OCI-LY7 (cell line): ENCODE data around the gene MAP4K2. TPM values are rescaled to one million over a fixed set of nuclear protein-coding genes. Genes with fewer than 3 reads are reported as not detected.

Source experiments
- BruUV-seq: library from RNA; stranded (reverse); fragments of 400-500 nt; replicated peaks from 2 replicates; lab custom pipeline; 2021; lab: Mats Ljungman, UMichigan
- CTCF ChIA-PET: fragments of 300-600 bp; sonication (Branson Sonifier 250); formaldehyde crosslinking; loops from one replicate; lab custom pipeline; 2022; ENCODE audit warnings: antibody characterized with exemption; ENCODE audit not compliant: unreplicated experiment; lab: Charles Lee
- POLR2A ChIA-PET: fragments of 300-600 bp; sonication (Branson Sonifier 250); formaldehyde crosslinking; loops from one replicate; lab custom pipeline; 2022; ENCODE audit warnings: antibody characterized with exemption; lab: Charles Lee
- DNase-seq: peaks from one replicate; pipeline ENCODE4 v3.0.0-alpha.2; 2015; ENCODE audit warnings: low spot score
- H2AFZ ChIP-seq: fragments of 200-600 bp; sonication (generic), shearing (Covaris generic); 2 replicates; pipeline ENCODE4 v1.6.1; 2014; ENCODE audit warnings: mild to moderate bottlenecking, antibody characterized with exemption, low read length, moderate library complexity
- H3K27ac ChIP-seq: fragments of 200-600 bp; sonication (generic); 2 replicates; pipeline ENCODE4 v1.5.1; 2014; ENCODE audit warnings: mixed run types, low read depth, mild to moderate bottlenecking, moderate library complexity, low read length, inconsistent platforms; ENCODE audit not compliant: poor library complexity, severe bottlenecking
- H3K36me3 ChIP-seq: fragments of 200-600 bp; sonication (generic); 2 replicates; pipeline ENCODE4 v1.6.1; 2014; ENCODE audit warnings: mild to moderate bottlenecking, antibody characterized with exemption, low read length, moderate library complexity, mixed read lengths; ENCODE audit not compliant: insufficient read depth
- H3K4me1 ChIP-seq: fragments of 200-600 bp; sonication (generic); 2 replicates; pipeline ENCODE4 v1.5.1; 2014; ENCODE audit warnings: mild to moderate bottlenecking, low read length; ENCODE audit not compliant: insufficient read depth, poor library complexity, severe bottlenecking
- H3K4me2 ChIP-seq: fragments of 200-600 bp; sonication (generic); 2 replicates; pipeline ENCODE4 v1.6.1; 2014; ENCODE audit warnings: mild to moderate bottlenecking, low read length
- H3K4me3 ChIP-seq: fragments of 200-600 bp; sonication (generic); 2 replicates; pipeline ENCODE4 v1.5.1; 2014; ENCODE audit warnings: mild to moderate bottlenecking, low read depth, low read length; ENCODE audit not compliant: poor library complexity, severe bottlenecking
- H3K79me2 ChIP-seq: fragments of 200-600 bp; sonication (generic); 2 replicates; pipeline ENCODE4 v1.6.1; 2016; ENCODE audit warnings: low read depth, mild to moderate bottlenecking, low read length, moderate library complexity, mixed read lengths; ENCODE audit not compliant: insufficient read depth
- H3K9me2 ChIP-seq: fragments of 200-600 bp; sonication (generic); 2 replicates; pipeline ENCODE4 v1.6.1; 2016; ENCODE audit warnings: mild to moderate bottlenecking, low read length, mixed read lengths; ENCODE audit not compliant: insufficient read depth
- H3K9me3 ChIP-seq: fragments of 200-600 bp; sonication (generic); 2 replicates; pipeline ENCODE4 v1.6.1; 2014; ENCODE audit warnings: mild to moderate bottlenecking, mixed run types, low read length, mixed read lengths
- H4K20me1 ChIP-seq: fragments of 200-600 bp; sonication (generic); 2 replicates; pipeline ENCODE4 v1.6.1; 2014; ENCODE audit warnings: mild to moderate bottlenecking, antibody characterized with exemption, low read length, moderate library complexity, mixed read lengths; ENCODE audit not compliant: insufficient read depth
- CTCF ChIP-seq: fragments of 200-600 bp; sonication (generic); conservative IDR thresholded peaks from 2 replicates; pipeline ENCODE4 v1.5.1; 2014; ENCODE audit warnings: mild to moderate bottlenecking, antibody characterized with exemption, low read length, moderate library complexity, mixed read lengths
- EZH2phosphoT487 ChIP-seq: fragments of 200-600 bp; sonication (generic); IDR thresholded peaks from 2 replicates; pipeline ENCODE4 v1.6.1; 2018; ENCODE audit warnings: low read depth, borderline replicate concordance, mild to moderate bottlenecking, mixed run types, antibody characterized with exemption, low read length, moderate library complexity, mixed read lengths
- intact Hi-C: fragments of 100-400 bp; cut with micrococcal nuclease; formaldehyde crosslinking; loops from one replicate; pipeline ENCODE4 v1.10.0; 2022; ENCODE audit not compliant: unreplicated experiment
- total RNA-seq, 2 experiments: library from RNA; depleted of rRNA in 1 of 2; stranded (reverse); fragments of >200 nt in 1 of 2; shearing (Covaris generic) in 1 of 2; gene quantifications; 2 replicates each; pipeline ENCODE4 v1.2.3, GENCODE V29; 2014 to 2022

Gene MAP4K2
- total RNA-seq, 2 experiments from 2014 or later = 110 to 115 TPM

- H3K9me3 ChIP-seq = no peaks in the 10 kb centered on the region
- TF ChIP-seq EZH2phosphoT487 (no peak), CTCF (no peak)
- ChIA-PET POLR2A (no interaction called here), CTCF (no interaction called here)
- DNase-seq = no peak
- H2AFZ ChIP-seq = no peak overlapping the region
- BruUV-seq = no TSS peak
- intact Hi-C loops = loop anchor here (1.0 kb wide), 1 partner anchor 24 kb away; no protein-coding TSS in a partner anchor
- no peaks in the 10 kb centered on the region for H3K9me2 ChIP-seq
- peaks cover 97% of the 10 kb centered on the region for H3K36me3 ChIP-seq
- H3K27ac ChIP-seq = no peak overlapping the region
- no peak overlapping the region for H3K4me3 ChIP-seq
- H3K4me2 ChIP-seq = no peak overlapping the region
- peaks cover 47% of the 10 kb centered on the region for H4K20me1 ChIP-seq
- H3K79me2 ChIP-seq = peaks cover 48% of the 10 kb centered on the region
- H3K4me1 ChIP-seq = peaks cover 50% of the 10 kb centered on the region
Observed at GRCh38 chr11:64766881-64767280, 36.1 kb downstream of the MAP4K2 start.

- Histone ChIP-seq H3K9me3 (no peaks in the 10 kb centered on the region), H3K27ac (no peak overlapping the region), H3K4me1 (peaks cover 42% of the 10 kb centered on the region), H3K4me2 (no peak overlapping the region), H3K4me3 (no peak overlapping the region), H4K20me1 (peaks cover 39% of the 10 kb centered on the region), H3K9me2 (no peaks in the 10 kb centered on the region), H2AFZ (no peak overlapping the region), H3K79me2 (peaks cover 40% of the 10 kb centered on the region), H3K36me3 (peaks cover 92% of the 10 kb centered on the region)
- DNase-seq = no peak
- ChIA-PET POLR2A (no interaction called here), CTCF (no interaction called here)
- intact Hi-C loops = no loop called here
- no TSS peak for BruUV-seq
- TF ChIP-seq CTCF (no peak), EZH2phosphoT487 (no peak)
Observed at GRCh38 chr11:64765851-64766665, 37.0 kb downstream of the MAP4K2 start.

- ChIA-PET CTCF (no interaction called here), POLR2A (no interaction called here)
- H4K20me1 ChIP-seq = peaks cover 32% of the 10 kb centered on the region
- H3K4me1 ChIP-seq = peaks cover 49% of the 10 kb centered on the region
- no peak for DNase-seq
- intact Hi-C loops = no loop called here
- no peak overlapping the region for H3K4me2 ChIP-seq
- H3K79me2 ChIP-seq = peaks cover 33% of the 10 kb centered on the region; the same call in 1 of the 2 replicates
- no peak for TF ChIP-seq EZH2phosphoT487
- TF ChIP-seq CTCF = peak; percentile 47
- H3K4me3 ChIP-seq = no peak overlapping the region
- BruUV-seq = no TSS peak
- no peaks in the 10 kb centered on the region for H3K9me3 ChIP-seq
- no peak overlapping the region for H3K27ac ChIP-seq
- no peaks in the 10 kb centered on the region for H3K9me2 ChIP-seq
- H2AFZ ChIP-seq = no peak overlapping the region
- H3K36me3 ChIP-seq = peaks cover 85% of the 10 kb centered on the region
Observed at GRCh38 chr11:64765291-64765850, 37.6 kb downstream of the MAP4K2 start.
